MM.1S (cell line): Measurements from ENCODE around the gene TBL1X.
A peak's percentile ranks its signal among the peaks of the same experiment; 100 is the strongest.

Source experiments
- DNase-seq: peaks from one replicate; pipeline ENCODE4 v3.0.0-alpha.2; 2015
- H2AFZ ChIP-seq: fragments of 300-600 bp; sonication (generic); 2 replicates; pipeline ENCODE4 v1.6.0; 2016; ENCODE audit warnings: antibody characterized with exemption, low read length
- H3F3A ChIP-seq: fragments of 300-600 bp; sonication (generic); 2 replicates; pipeline ENCODE4 v1.6.1; 2016; ENCODE audit warnings: mild to moderate bottlenecking, antibody characterized with exemption, low read length, moderate library complexity, mixed read lengths; ENCODE audit not compliant: insufficient read depth
- H3K27ac ChIP-seq: fragments of 300-600 bp; sonication (generic); 2 replicates; pipeline ENCODE4 v1.5.1; 2016; ENCODE audit warnings: mild to moderate bottlenecking, low read length
- H3K27me3 ChIP-seq: fragments of 300-600 bp; sonication (generic); replicated peaks from 2 replicates; pipeline ENCODE4 v1.6.0; 2016; ENCODE audit warnings: low read length; ENCODE audit not compliant: insufficient read depth
- H3K36me3 ChIP-seq: fragments of 300-600 bp; sonication (generic); replicated peaks from 2 replicates; pipeline ENCODE4 v1.6.1; 2016; ENCODE audit warnings: mild to moderate bottlenecking, low read length, mixed read lengths; ENCODE audit not compliant: insufficient read depth
- H3K4me1 ChIP-seq: fragments of 300-600 bp; sonication (generic); 2 replicates; pipeline ENCODE4 v1.6.1; 2016; ENCODE audit warnings: low read length, mixed read lengths
- H3K4me2 ChIP-seq: fragments of 300-600 bp; sonication (generic); 2 replicates; pipeline ENCODE4 v1.6.0; 2016; ENCODE audit warnings: low read depth, low read length
- H3K4me3 ChIP-seq: fragments of 300-600 bp; sonication (generic); 2 replicates; pipeline ENCODE4 v1.5.1; 2016; ENCODE audit warnings: low read length, mixed read lengths
- H3K79me2 ChIP-seq: fragments of 300-600 bp; sonication (generic); 2 replicates; pipeline ENCODE4 v1.6.1; 2016; ENCODE audit warnings: mixed run types, low read length, mixed read lengths
- H3K9ac ChIP-seq: fragments of 300-600 bp; sonication (generic); 2 replicates; pipeline ENCODE4 v1.6.1; 2016; ENCODE audit warnings: low read length, mixed read lengths
- H3K9me2 ChIP-seq: fragments of 300-600 bp; sonication (generic); replicated peaks from 2 replicates; pipeline ENCODE4 v1.6.1; 2016; ENCODE audit warnings: mild to moderate bottlenecking, low read length, mixed read lengths; ENCODE audit not compliant: insufficient read depth
- H3K9me3 ChIP-seq: fragments of 300-600 bp; sonication (generic); replicated peaks from 2 replicates; pipeline ENCODE4 v1.6.1; 2016; ENCODE audit warnings: mild to moderate bottlenecking, low read length, mixed read lengths; ENCODE audit not compliant: insufficient read depth
- H4K20me1 ChIP-seq: fragments of 300-600 bp; sonication (generic); 2 replicates; pipeline ENCODE4 v1.6.1; 2016; ENCODE audit warnings: mild to moderate bottlenecking, low read length, moderate library complexity, mixed read lengths; ENCODE audit not compliant: insufficient read depth
- EZH2 ChIP-seq: fragments of 300-600 bp; sonication (generic); optimal IDR thresholded peaks from 2 replicates; pipeline ENCODE3; 2017; ENCODE audit warnings: low read depth, mild to moderate bottlenecking, antibody characterized with exemption, low read length, mixed read lengths
- EZH2phosphoT487 ChIP-seq: fragments of 300-600 bp; sonication (generic); IDR thresholded peaks from 2 replicates; pipeline ENCODE4 v1.6.1; 2018; ENCODE audit warnings: antibody characterized with exemption, low read length
- TF ChIP-seq, protein P1 (sequence below): fragments of 300-600 bp; sonication (generic); IDR thresholded peaks from 2 replicates; pipeline ENCODE4 v1.5.1; 2016; ENCODE audit warnings: antibody characterized with exemption, low read length, mixed read lengths

The TBL1X gene

GRCh38 chrX:9461087-9461486 lies 3.8 kb upstream of the TBL1X start:
- no peaks in the 10 kb centered on the region for H3K9me2 ChIP-seq
- TF ChIP-seq, protein P1, sequence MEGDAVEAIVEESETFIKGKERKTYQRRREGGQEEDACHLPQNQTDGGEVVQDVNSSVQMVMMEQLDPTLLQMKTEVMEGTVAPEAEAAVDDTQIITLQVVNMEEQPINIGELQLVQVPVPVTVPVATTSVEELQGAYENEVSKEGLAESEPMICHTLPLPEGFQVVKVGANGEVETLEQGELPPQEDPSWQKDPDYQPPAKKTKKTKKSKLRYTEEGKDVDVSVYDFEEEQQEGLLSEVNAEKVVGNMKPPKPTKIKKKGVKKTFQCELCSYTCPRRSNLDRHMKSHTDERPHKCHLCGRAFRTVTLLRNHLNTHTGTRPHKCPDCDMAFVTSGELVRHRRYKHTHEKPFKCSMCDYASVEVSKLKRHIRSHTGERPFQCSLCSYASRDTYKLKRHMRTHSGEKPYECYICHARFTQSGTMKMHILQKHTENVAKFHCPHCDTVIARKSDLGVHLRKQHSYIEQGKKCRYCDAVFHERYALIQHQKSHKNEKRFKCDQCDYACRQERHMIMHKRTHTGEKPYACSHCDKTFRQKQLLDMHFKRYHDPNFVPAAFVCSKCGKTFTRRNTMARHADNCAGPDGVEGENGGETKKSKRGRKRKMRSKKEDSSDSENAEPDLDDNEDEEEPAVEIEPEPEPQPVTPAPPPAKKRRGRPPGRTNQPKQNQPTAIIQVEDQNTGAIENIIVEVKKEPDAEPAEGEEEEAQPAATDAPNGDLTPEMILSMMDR = no peak
- no peak for TF ChIP-seq EZH2phosphoT487
- TF ChIP-seq EZH2 = no peak
- no peak for DNase-seq
- no peak overlapping the region for H3K9ac ChIP-seq
- no peaks in the 10 kb centered on the region for H4K20me1 ChIP-seq
- no peak overlapping the region for H3K27ac ChIP-seq
- H3K4me1 ChIP-seq = peaks cover 14% of the 10 kb centered on the region
- peaks cover 14% of the 10 kb centered on the region; the same call in 1 of the 2 replicates for H3F3A ChIP-seq
- no peaks in the 10 kb centered on the region for H3K36me3 ChIP-seq
- H3K27me3 ChIP-seq = no peaks in the 10 kb centered on the region
- H2AFZ ChIP-seq = no peak overlapping the region
- no peak overlapping the region for H3K4me3 ChIP-seq
- no peaks in the 10 kb centered on the region for H3K9me3 ChIP-seq
- no peak overlapping the region for H3K4me2 ChIP-seq
- H3K79me2 ChIP-seq = peaks cover 6% of the 10 kb centered on the region; the same call in 1 of the 2 replicates

DNA sequence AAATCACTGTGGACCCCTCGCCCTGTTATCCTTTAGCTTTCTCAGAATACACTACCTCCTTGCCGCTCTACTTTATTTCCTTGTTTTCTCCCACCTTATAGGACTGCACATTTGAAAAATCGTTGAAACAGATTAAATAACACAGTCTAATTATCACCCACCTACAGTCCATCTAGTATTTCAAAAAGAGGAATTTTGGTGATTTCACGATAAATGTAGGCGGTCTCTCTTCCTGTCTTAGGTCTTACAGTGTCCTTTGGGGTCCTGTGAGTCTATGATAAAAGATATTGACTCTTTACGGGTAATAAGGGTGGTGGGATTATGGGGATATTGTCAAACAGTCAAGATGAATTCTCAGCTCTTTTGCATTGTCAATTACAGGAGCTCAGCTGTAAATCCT lies 2.4 kb upstream of the TBL1X start:
- Histone ChIP-seq H3K4me2 (peak overlapping the region; percentile 24; the same call in 1 of the 2 replicates), H3K79me2 (peaks cover 19% of the 10 kb centered on the region), H3K36me3 (no peaks in the 10 kb centered on the region), H3K9ac (no peak overlapping the region), H3K27ac (peak overlapping the region; percentile 39; the same call in 1 of the 2 replicates), H3K9me3 (no peaks in the 10 kb centered on the region), H4K20me1 (no peaks in the 10 kb centered on the region), H2AFZ (0 out of 2 replicates have a peak overlapping the region, but pooled peaks have one; percentile 14), H3K27me3 (no peaks in the 10 kb centered on the region), H3F3A (peaks cover 14% of the 10 kb centered on the region; the same call in 1 of the 2 replicates), H3K9me2 (no peaks in the 10 kb centered on the region), H3K4me3 (no peak overlapping the region), H3K4me1 (peaks cover 20% of the 10 kb centered on the region)
- TF ChIP-seq EZH2phosphoT487 = no peak
- no peak for TF ChIP-seq EZH2
- TF ChIP-seq, protein P1 = no peak
- DNase-seq = peak; percentile 6

GRCh38 chrX:9465380-9466123 lies 694 bp downstream of the TBL1X start:
- H3K4me1 ChIP-seq = peaks cover 25% of the 10 kb centered on the region
- peak; percentile 27 for DNase-seq
- no peaks in the 10 kb centered on the region for H3K9me2 ChIP-seq
- peaks cover 49% of the 10 kb centered on the region for H3K79me2 ChIP-seq
- H3K27me3 ChIP-seq = no peaks in the 10 kb centered on the region
- peak overlapping the region; percentile 39; the same call in 1 of the 2 replicates for H3K4me2 ChIP-seq
- H3F3A ChIP-seq = peaks cover 14% of the 10 kb centered on the region; the same call in 1 of the 2 replicates
- TF ChIP-seq, protein P1 = no peak
- TF ChIP-seq EZH2 (no peak), EZH2phosphoT487 (no peak)
- peak overlapping the region; percentile 91 for H3K9ac ChIP-seq
- no peaks in the 10 kb centered on the region for H3K9me3 ChIP-seq
- no peaks in the 10 kb centered on the region for H3K36me3 ChIP-seq
- no peak overlapping the region for H2AFZ ChIP-seq
- H4K20me1 ChIP-seq = no peaks in the 10 kb centered on the region
- peak overlapping the region; percentile 57 for H3K4me3 ChIP-seq
- H3K27ac ChIP-seq = peak overlapping the region; percentile 60
